Stimulated activated naive B cell treated with anti-CD40 and anti-IgM and Interleukin-4, amounts not matched to agents 10 μg/mL and 1 μg/mL and 100 μg/mL, for 72 hours (primary cell): ENCODE data around the gene FYTTD1.
"Not testable (repeated sequence)": the region's sequence is repeated elsewhere in the genome, so short reads cannot be mapped to it uniquely, and the experiment has no call there.

ENCODE experiments used
- ATAC-seq, 2 donors: fragments of 150-1000 bp; cut with Tn5 transposase; replicated peaks; 2 replicates each; pipeline ENCODE4 v1.10.0; 2021; ENCODE audit warnings: moderate library complexity in 1 of 2
- DNase-seq: peaks from one replicate; pipeline ENCODE4 v3.0.0; 2021
- H3K27ac Mint-ChIP-seq: one replicate; pipeline ENCODE4 v1.8.0; 2022; ENCODE audit warnings: mild to moderate bottlenecking, mixed read lengths
- H3K27me3 Mint-ChIP-seq, 2 donors: one replicate each; pipeline ENCODE4 v1.8.0; 2022; ENCODE audit warnings: mixed read lengths in 2 of 2
- H3K36me3 Mint-ChIP-seq, 2 donors: one replicate each; pipeline ENCODE4 v1.8.0; 2022; ENCODE audit warnings: mixed read lengths in 2 of 2, mild to moderate bottlenecking in 1 of 2
- H3K4me1 Mint-ChIP-seq, 2 donors: one replicate each; pipeline ENCODE4 v1.8.0; 2022; ENCODE audit warnings: mixed read lengths in 2 of 2, mild to moderate bottlenecking in 1 of 2
- H3K4me3 Mint-ChIP-seq, 2 donors: one replicate each; pipeline ENCODE4 v1.8.0; 2022; ENCODE audit warnings: mild to moderate bottlenecking in 2 of 2, mixed read lengths in 2 of 2, moderate library complexity in 1 of 2
- H3K9me3 Mint-ChIP-seq, 2 donors: one replicate each; pipeline ENCODE4 v1.8.0; 2022; ENCODE audit warnings: mixed read lengths in 2 of 2, mild to moderate bottlenecking in 1 of 2

FYTTD1 gene

DNA sequence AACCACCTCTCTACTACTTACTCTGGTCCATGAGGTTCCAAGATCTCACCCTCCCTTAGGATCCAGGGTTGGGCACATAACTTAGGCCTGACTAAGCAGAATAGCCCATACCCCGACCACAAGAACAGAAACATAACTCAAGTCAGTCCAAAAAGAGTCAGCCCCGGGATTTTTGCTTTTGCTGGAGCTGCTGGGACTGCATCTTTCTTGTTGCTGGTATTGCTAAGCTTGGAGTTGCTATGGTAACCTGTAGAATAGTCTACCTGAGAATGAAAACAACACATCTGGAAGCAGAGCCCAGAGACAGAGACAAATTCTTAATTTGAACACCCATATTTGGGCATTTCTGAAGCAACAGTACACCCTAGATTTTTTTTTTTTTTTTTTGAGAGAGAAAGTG lies 19.5 kb upstream of the FYTTD1 start:
- H3K27ac Mint-ChIP-seq: peak overlapping the region; percentile 81
- no peak for ATAC-seq
- H3K36me3 Mint-ChIP-seq: peaks cover 49 to 66% of the 10 kb centered on the region in 2 donors
- peaks cover 37 to 76% of the 10 kb centered on the region in 2 donors for H3K4me1 Mint-ChIP-seq
- no peaks in the 10 kb centered on the region for H3K27me3 Mint-ChIP-seq
- H3K4me3 Mint-ChIP-seq: peak overlapping the region in 1 of 2 donors; percentile 58
- no peak for DNase-seq
- peaks cover 5% of the 10 kb centered on the region in 2 donors for H3K9me3 Mint-ChIP-seq

GRCh38 chr3:197730770-197731169 lies 18.9 kb upstream of the FYTTD1 start:
- H3K27ac Mint-ChIP-seq, H3K9me3 Mint-ChIP-seq, DNase-seq, ATAC-seq, H3K27me3 Mint-ChIP-seq: not testable (repeated sequence)
- Mint-ChIP-seq H3K4me3 (peak overlapping the region; percentile 39 to 67), H3K36me3 (peaks cover 50 to 68% of the 10 kb centered on the region in 2 donors), H3K4me1 (peaks cover 33 to 77% of the 10 kb centered on the region in 2 donors)

DNA sequence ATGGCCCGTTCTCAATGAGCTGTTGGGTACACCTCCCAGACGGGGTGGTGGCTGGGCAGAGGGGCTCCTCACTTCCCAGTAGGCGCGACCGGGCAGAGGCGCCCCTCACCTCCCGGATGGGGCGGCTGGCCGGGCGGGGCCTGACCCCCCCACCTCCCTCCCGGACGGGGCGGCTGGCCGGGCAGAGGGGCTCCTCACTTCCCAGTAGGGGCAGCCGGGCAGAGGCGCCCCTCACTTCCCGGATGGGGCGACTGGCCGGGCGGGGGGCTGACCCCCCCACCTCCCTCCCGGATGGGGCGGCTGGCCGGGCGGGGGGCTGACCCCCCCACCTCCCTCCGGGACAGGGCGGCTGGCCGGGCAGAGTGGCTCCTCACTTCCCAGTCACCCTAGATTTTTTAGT lies 18.2 kb upstream of the FYTTD1 start:
- not testable (repeated sequence) for H3K9me3 Mint-ChIP-seq, DNase-seq, H3K4me3 Mint-ChIP-seq, ATAC-seq, H3K27me3 Mint-ChIP-seq
- peak overlapping the region; percentile 92 for H3K27ac Mint-ChIP-seq
- peaks cover 35 to 74% of the 10 kb centered on the region in 2 donors for H3K4me1 Mint-ChIP-seq
- H3K36me3 Mint-ChIP-seq: peaks cover 52 to 71% of the 10 kb centered on the region in 2 donors

GRCh38 chr3:197733042-197733441 lies 16.6 kb upstream of the FYTTD1 start:
- Mint-ChIP-seq H3K4me1 (peaks cover 38 to 74% of the 10 kb centered on the region in 2 donors), H3K36me3 (peaks cover 48 to 67% of the 10 kb centered on the region in 2 donors), H3K9me3 (peaks cover 5% of the 10 kb centered on the region in 2 donors), H3K27ac (peak overlapping the region; percentile 9), H3K4me3 (peak overlapping the region; percentile 44 to 88), H3K27me3 (no peaks in the 10 kb centered on the region)
- ATAC-seq (no peak), DNase-seq (no peak)

DNA sequence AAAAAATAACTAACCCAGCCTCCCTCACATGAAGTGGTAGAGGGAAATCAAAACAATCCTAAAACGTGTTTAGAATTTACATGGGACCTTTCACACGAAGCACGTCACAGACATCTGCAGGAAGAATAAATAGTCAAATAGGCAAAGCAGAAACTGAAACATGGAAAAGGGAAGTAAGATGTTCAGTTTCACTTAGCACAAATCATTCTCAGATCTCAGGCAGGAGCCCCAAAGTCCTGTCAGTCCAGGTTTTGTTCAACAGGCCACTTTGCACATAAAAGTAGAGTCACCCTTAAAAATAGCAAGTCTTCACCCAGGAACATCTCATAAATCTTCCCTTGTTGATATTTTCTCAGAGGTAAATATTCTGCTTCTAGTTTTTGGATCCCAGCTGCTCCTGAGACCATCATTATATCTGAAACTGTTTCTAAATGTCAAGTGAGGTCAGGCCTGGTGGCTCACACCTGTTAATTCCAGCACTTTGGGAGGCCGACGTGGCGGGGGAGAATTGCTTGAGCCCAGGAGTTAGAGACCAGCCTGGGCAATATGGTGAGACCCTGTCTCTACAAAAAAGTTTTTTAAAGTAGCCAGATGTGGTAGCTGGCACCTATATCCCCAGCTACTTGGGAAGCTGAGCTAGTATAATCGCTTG lies 14.9 kb upstream of the FYTTD1 start:
- peak overlapping the region; percentile 70 to 88 for H3K4me3 Mint-ChIP-seq
- H3K36me3 Mint-ChIP-seq: peaks cover 42 to 58% of the 10 kb centered on the region in 2 donors
- H3K4me1 Mint-ChIP-seq: peaks cover 34 to 71% of the 10 kb centered on the region in 2 donors
- H3K27ac Mint-ChIP-seq: peak overlapping the region; percentile 84
- no peaks in the 10 kb centered on the region for H3K27me3 Mint-ChIP-seq
- DNase-seq (peak; percentile 44), ATAC-seq (peak; percentile 45 to 58)
- peaks cover 0 to 4% of the 10 kb centered on the region in 2 donors for H3K9me3 Mint-ChIP-seq

DNA sequence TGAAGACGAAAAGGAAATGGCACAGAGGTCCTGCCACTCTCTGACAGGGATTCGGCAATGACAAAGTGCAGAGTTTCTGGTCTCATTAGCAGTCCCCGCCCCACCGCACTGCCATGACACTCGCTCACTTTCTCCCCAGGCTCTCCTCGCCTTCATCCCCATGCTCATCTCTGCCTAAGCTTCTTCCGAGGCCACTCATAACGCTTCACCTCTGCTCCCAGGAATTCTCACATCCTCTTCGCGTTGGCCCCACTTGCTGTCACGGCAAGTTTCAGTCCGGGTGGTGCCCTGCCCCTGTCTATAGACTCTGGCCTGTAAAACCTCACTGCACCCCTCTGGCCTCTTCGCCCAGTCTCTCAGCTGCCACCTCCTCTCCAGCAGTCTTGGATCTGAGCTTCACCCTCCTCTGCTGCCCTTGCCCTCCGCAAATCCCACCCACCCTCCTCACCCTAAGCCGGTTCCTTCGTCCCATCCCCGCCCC lies 13.6 kb upstream of the FYTTD1 start:
- ATAC-seq (peak; percentile 46 to 54), DNase-seq (peak; percentile 70)
- peaks cover 0 to 2% of the 10 kb centered on the region in 2 donors for H3K9me3 Mint-ChIP-seq
- peak overlapping the region; percentile 99 for H3K27ac Mint-ChIP-seq
- peaks cover 29 to 59% of the 10 kb centered on the region in 2 donors for H3K4me1 Mint-ChIP-seq
- H3K36me3 Mint-ChIP-seq: peaks cover 33 to 48% of the 10 kb centered on the region in 2 donors
- peak overlapping the region; percentile 88 to 98 for H3K4me3 Mint-ChIP-seq
- H3K27me3 Mint-ChIP-seq: no peaks in the 10 kb centered on the region

- Mint-ChIP-seq H3K36me3 (peaks cover 30 to 45% of the 10 kb centered on the region in 2 donors), H3K27ac (peak within 1 kb of the TSS; percentile 99), H3K4me1 (peaks cover 27 to 57% of the 10 kb centered on the region in 2 donors), H3K27me3 (no peaks in the 10 kb centered on the region), H3K4me3 (peak within 1 kb of the TSS; percentile 88 to 98), H3K9me3 (peaks cover 0 to 2% of the 10 kb centered on the region in 2 donors)
- ATAC-seq (peak; percentile 80), DNase-seq (peak; percentile 95)
Observed at GRCh38 chr3:197736491-197737318, 13.0 kb upstream of the FYTTD1 start, which contains the start of gene RUBCN. TSS of gene RUBCN (minus strand) at chr3:197736904. CDS start at chr3:197736719, 185 bp downstream.

- Mint-ChIP-seq H3K36me3 (peaks cover 25 to 39% of the 10 kb centered on the region in 2 donors), H3K4me1 (peaks cover 24 to 51% of the 10 kb centered on the region in 2 donors), H3K27me3 (no peaks in the 10 kb centered on the region), H3K27ac (peak overlapping the region; percentile 99), H3K4me3 (peak overlapping the region; percentile 88 to 98), H3K9me3 (no peaks in the 10 kb centered on the region)
- DNase-seq (no peak), ATAC-seq (no peak)
Observed at GRCh38 chr3:197737319-197737649, 12.4 kb upstream of the FYTTD1 start.

DNA sequence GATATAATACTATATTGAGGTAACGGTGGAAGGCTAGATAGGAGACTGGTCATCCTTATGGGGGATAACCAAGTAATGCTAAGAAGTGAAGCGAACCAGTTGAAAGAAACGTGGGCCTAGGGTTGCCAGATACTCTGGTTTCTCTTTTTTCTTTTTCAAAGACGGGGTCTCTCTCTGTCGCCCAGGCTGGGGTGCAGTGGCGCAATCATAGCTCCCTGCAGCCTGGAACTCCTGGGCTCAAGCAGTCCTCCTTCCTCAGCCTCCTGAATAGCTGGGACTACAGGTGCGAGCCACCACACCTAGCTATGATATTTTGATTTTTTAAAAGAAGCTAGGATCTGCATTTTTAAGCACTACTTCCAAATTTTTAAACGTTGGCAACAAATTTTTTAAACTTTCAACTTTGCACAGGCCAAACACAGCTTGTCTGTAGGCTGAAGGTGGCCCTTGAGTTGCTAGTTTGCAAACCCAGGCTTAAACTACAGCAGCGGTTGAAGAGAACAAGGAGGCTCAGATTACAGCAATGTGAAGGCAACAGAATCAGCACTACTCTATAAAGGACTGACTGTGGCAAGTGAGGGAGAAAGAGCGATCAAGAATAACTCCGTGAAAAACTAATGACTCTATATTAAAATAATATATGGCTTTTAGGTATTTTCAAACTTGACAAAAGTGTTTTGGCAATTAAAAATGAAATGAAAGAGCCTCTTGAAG lies 11.8 kb upstream of the FYTTD1 start:
- Mint-ChIP-seq H3K27me3 (no peaks in the 10 kb centered on the region), H3K4me3 (peak overlapping the region; percentile 88 to 98), H3K27ac (no peak overlapping the region), H3K36me3 (peaks cover 20 to 33% of the 10 kb centered on the region in 2 donors), H3K9me3 (no peaks in the 10 kb centered on the region), H3K4me1 (peaks cover 20 to 45% of the 10 kb centered on the region in 2 donors)
- DNase-seq (no peak), ATAC-seq (no peak)

DNA sequence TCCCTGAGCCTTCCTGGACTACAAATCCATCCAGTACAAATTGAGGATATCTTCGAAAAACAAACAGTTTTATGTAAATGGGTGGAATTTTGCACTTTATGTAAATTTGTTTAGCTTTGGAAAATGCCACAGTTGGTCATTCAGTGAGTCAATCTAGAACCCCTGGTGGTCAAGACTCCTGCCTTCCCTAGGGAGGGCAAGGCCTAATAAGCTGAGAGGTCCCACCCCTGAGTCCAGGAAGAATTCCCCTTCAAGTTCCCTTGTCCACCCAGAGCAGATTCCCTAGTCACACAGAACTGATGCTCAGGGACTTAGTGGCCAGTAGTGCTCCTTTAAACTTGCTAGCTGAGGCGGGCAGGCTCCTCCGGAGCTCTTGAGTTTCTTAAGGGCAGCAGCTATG lies 6.9 kb upstream of the FYTTD1 start:
- ATAC-seq: no peak
- Mint-ChIP-seq H3K4me3 (no peak overlapping the region), H3K27ac (no peak overlapping the region), H3K36me3 (peaks cover 2 to 5% of the 10 kb centered on the region in 2 donors), H3K27me3 (no peaks in the 10 kb centered on the region), H3K9me3 (no peaks in the 10 kb centered on the region), H3K4me1 (peaks cover 9 to 22% of the 10 kb centered on the region in 2 donors)
- no peak for DNase-seq

DNA sequence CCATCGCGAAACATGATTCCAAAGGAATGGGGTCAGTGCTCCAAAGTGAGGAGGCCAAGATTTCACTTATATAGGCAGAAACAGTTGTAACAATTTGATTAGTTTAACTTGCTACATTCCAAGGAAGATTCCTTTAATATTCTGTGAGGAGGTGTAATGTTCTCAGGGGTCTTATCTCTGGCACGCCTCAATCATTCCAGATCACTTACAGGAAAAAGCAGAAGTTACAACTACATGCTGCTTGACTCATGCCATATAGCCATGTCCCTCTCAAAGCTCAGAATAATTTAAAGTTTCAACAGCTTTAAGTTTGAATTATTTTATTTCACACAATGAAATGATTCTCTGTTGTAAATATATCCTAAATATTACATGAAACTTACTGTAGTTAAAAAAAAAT lies 3.5 kb upstream of the FYTTD1 start:
- no peaks in the 10 kb centered on the region for H3K9me3 Mint-ChIP-seq
- no peak for DNase-seq
- H3K27ac Mint-ChIP-seq: no peak overlapping the region
- no peak overlapping the region for H3K4me3 Mint-ChIP-seq
- H3K27me3 Mint-ChIP-seq: no peaks in the 10 kb centered on the region
- H3K36me3 Mint-ChIP-seq: peaks cover 7 to 19% of the 10 kb centered on the region in 2 donors
- no peak for ATAC-seq
- H3K4me1 Mint-ChIP-seq: peaks cover 13 to 27% of the 10 kb centered on the region in 2 donors

- Mint-ChIP-seq H3K36me3 (peaks cover 9 to 21% of the 10 kb centered on the region in 2 donors), H3K27me3 (no peaks in the 10 kb centered on the region), H3K27ac (no peak overlapping the region), H3K4me1 (peaks cover 15 to 30% of the 10 kb centered on the region in 2 donors), H3K9me3 (no peaks in the 10 kb centered on the region), H3K4me3 (no peak overlapping the region)
- ATAC-seq (no peak), DNase-seq (no peak)
Observed at GRCh38 chr3:197746801-197747237, 2.9 kb upstream of the FYTTD1 start.

GRCh38 chr3:197748597-197749314 lies 927 bp upstream of the FYTTD1 start:
- H3K4me3 Mint-ChIP-seq: peak overlapping the region; percentile 92 to 97

More at GRCh38 chr3:197748597-197749314, 927 bp upstream of the FYTTD1 start:
- DNase-seq (no peak), ATAC-seq (no peak)
- Mint-ChIP-seq H3K9me3 (no peaks in the 10 kb centered on the region), H3K4me1 (peaks cover 22 to 39% of the 10 kb centered on the region in 2 donors), H3K27me3 (no peaks in the 10 kb centered on the region), H3K27ac (peak overlapping the region; percentile 94), H3K36me3 (peaks cover 7 to 17% of the 10 kb centered on the region in 2 donors)
